HCT116 (cell line): ENCODE data around the gene ZCCHC10. TPM values are rescaled to one million over a fixed set of nuclear protein-coding genes. Genes with fewer than 3 reads are reported as not detected.

Experiments used
- ATAC-seq: fragments of 200-7000 bp; cut with Tn5 transposase; 2 replicates; pipeline ENCODE4 v1.9.1; 2020; ENCODE audit warnings: mild to moderate bottlenecking, moderate library complexity
- BruUV-seq: library from RNA; stranded (reverse); fragments of 400-500 nt; replicated peaks from 2 replicates; lab custom pipeline; 2021; lab: Mats Ljungman, UMichigan
- CTCF ChIA-PET: fragments of 300-600 bp; sonication (Branson Sonifier 250); formaldehyde crosslinking; loops from one replicate; lab custom pipeline; 2021; ENCODE audit warnings: antibody characterized with exemption; lab: Charles Lee
- POLR2A ChIA-PET: fragments of 300-600, 350-600 bp; sonication (Branson Sonifier 250); formaldehyde crosslinking; loops from one replicate; lab custom pipeline; 2021; ENCODE audit warnings: antibody characterized with exemption; lab: Charles Lee
- RAD21 ChIA-PET, 2 experiments: fragments of 300-600 bp; sonication (Branson Sonifier 250); formaldehyde crosslinking; loops; one replicate each; lab custom pipeline; 2023; ENCODE audit warnings: low total read pairs in 2 of 2; ENCODE audit not compliant: uncharacterized antibody in 2 of 2, unreplicated experiment in 2 of 2, low non-redundant PET in 1 of 2; lab: Charles Lee
- DNase-seq: peaks from one replicate; pipeline ENCODE4 v3.0.0-alpha.2; 2010; ENCODE audit warnings: low read depth, low spot score
- H2AFZ ChIP-seq: fragments of 200-600 bp; shearing (Covaris generic), sonication (generic); 2 replicates; pipeline ENCODE4 v1.6.1; 2017; ENCODE audit warnings: low read depth, mixed run types, mixed read lengths, antibody characterized with exemption, low read length; ENCODE audit not compliant: poor library complexity, severe bottlenecking
- H3K27ac ChIP-seq: 2 replicates; pipeline ENCODE4 v1.5.1; 2012; ENCODE audit warnings: low read depth, low read length
- H3K27me3 ChIP-seq: fragments of 200-600 bp; sonication (generic); 2 replicates; pipeline ENCODE4 v1.6.1; 2016; ENCODE audit warnings: mixed run types, low read length, mixed read lengths; ENCODE audit not compliant: insufficient read depth
- H3K36me3 ChIP-seq, 2 experiments: fragments of 200-500 bp in 1 of 2; fragments of 200-600 bp in 1 of 2; sonication (Bioruptor generic) in 1 of 2; sonication (generic) in 1 of 2; 2 replicates each; pipeline versions ENCODE4 v1.5.1 to v1.6.1; 2014 to 2016; ENCODE audit warnings: low read length in 2 of 2, inconsistent platforms in 1 of 2, mixed read lengths in 1 of 2, mixed run types in 1 of 2; ENCODE audit not compliant: insufficient read depth in 2 of 2, control insufficient read depth in 1 of 2
- H3K4me1 ChIP-seq, 2 experiments: fragments of 200-600 bp in 1 of 2; sonication (generic) in 1 of 2; 2 replicates each; pipeline versions ENCODE4 v1.5.1 to v1.6.1; 2012 to 2017; ENCODE audit warnings: low read length in 2 of 2, inconsistent platforms in 1 of 2, mild to moderate bottlenecking in 1 of 2, mixed read lengths in 1 of 2, mixed run types in 1 of 2, moderate library complexity in 1 of 2; ENCODE audit not compliant: insufficient read depth in 2 of 2, control insufficient read depth in 1 of 2
- H3K4me2 ChIP-seq: fragments of 200-600 bp; sonication (generic); 2 replicates; pipeline ENCODE4 v1.6.1; 2017; ENCODE audit warnings: mixed run types, low read length, mixed read lengths
- H3K4me3 ChIP-seq, 2 experiments: fragments of 200-600 bp in 1 of 2; sonication (generic) in 1 of 2; replicated peaks in 1 of 2; 2 replicates each; pipeline ENCODE4 v1.5.1; 2011 to 2016; ENCODE audit warnings: low read length in 2 of 2, control low read depth in 1 of 2, low read depth in 1 of 2, mild to moderate bottlenecking in 1 of 2, mixed read lengths in 1 of 2, mixed run types in 1 of 2
- H3K79me2 ChIP-seq: fragments of 200-600 bp; sonication (generic); 2 replicates; pipeline ENCODE4 v1.6.1; 2017; ENCODE audit warnings: mild to moderate bottlenecking, mixed run types, low read length, moderate library complexity, mixed read lengths; ENCODE audit not compliant: insufficient read depth
- H3K9ac ChIP-seq: fragments of 200-600 bp; sonication (generic); 2 replicates; pipeline ENCODE4 v1.6.1; 2016; ENCODE audit warnings: low read length, mixed read lengths
- H3K9me2 ChIP-seq: fragments of 200-600 bp; sonication (generic), shearing (Covaris generic); 2 replicates; pipeline ENCODE4 v1.6.1; 2017; ENCODE audit warnings: mixed run types, mild to moderate bottlenecking, moderate library complexity; ENCODE audit not compliant: insufficient read depth
- H3K9me3 ChIP-seq, 2 experiments: fragments of 200-500 bp in 1 of 2; fragments of 200-600 bp in 1 of 2; sonication (Bioruptor generic) in 1 of 2; sonication (generic) in 1 of 2; 2 replicates each; pipeline ENCODE4 v1.6.1; 2014 to 2017; ENCODE audit warnings: low read length in 2 of 2, mixed read lengths in 2 of 2, inconsistent platforms in 1 of 2, low read depth in 1 of 2, mild to moderate bottlenecking in 1 of 2, mixed run types in 1 of 2, moderate library complexity in 1 of 2; ENCODE audit not compliant: control insufficient read depth in 1 of 2, insufficient read depth in 1 of 2
- H4K20me1 ChIP-seq: fragments of 200-600 bp; sonication (generic), shearing (Covaris generic); 2 replicates; pipeline ENCODE4 v1.6.1; 2017; ENCODE audit warnings: mixed run types, mild to moderate bottlenecking, moderate library complexity; ENCODE audit not compliant: insufficient read depth
- ATF3 ChIP-seq: IDR thresholded peaks from 2 replicates; pipeline ENCODE4 v1.6.1; 2012
- CTCF ChIP-seq, 3 experiments: fragments of 200-600 bp in 1 of 3; sonication (generic) in 1 of 3; IDR thresholded peaks in 2 of 3; conservative IDR thresholded peaks in 1 of 3; 2 replicates each; pipeline ENCODE4 v1.5.1; 2012 to 2017; ENCODE audit warnings: low read depth in 2 of 3, low read length in 2 of 3, antibody characterized with exemption in 1 of 3, borderline replicate concordance in 1 of 3, control low read depth in 1 of 3, mild to moderate bottlenecking in 1 of 3, mixed read lengths in 1 of 3, mixed run types in 1 of 3, moderate library complexity in 1 of 3; ENCODE audit not compliant: insufficient read depth in 1 of 3
- EGR1 ChIP-seq: IDR thresholded peaks from 2 replicates; pipeline ENCODE4 v1.6.1; 2012; ENCODE audit warnings: low read depth
- EZH2 ChIP-seq: fragments of 200-600 bp; sonication (generic); IDR thresholded peaks from 2 replicates; pipeline ENCODE4 v1.6.1; 2017; ENCODE audit warnings: antibody characterized with exemption, mixed run types
- EZH2phosphoT487 ChIP-seq: fragments of 200-600 bp; IDR thresholded peaks from 2 replicates; pipeline ENCODE4 v1.6.1; 2018; ENCODE audit warnings: antibody characterized with exemption, borderline replicate concordance
- FOSL1 ChIP-seq: IDR thresholded peaks from 2 replicates; pipeline ENCODE4 v1.6.1; 2012; ENCODE audit warnings: low read depth
- JUND ChIP-seq: IDR thresholded peaks from 2 replicates; pipeline ENCODE4 v1.6.1; 2012
- POLR2A ChIP-seq: IDR thresholded peaks from 2 replicates; pipeline ENCODE4 v1.7.0; 2011; ENCODE audit warnings: borderline replicate concordance; ENCODE audit not compliant: insufficient read depth, insufficient read length; ENCODE audit errors: extremely low read depth
- POLR2AphosphoS5 ChIP-seq: IDR thresholded peaks from 2 replicates; pipeline ENCODE4 v1.6.1; 2011; ENCODE audit warnings: mild to moderate bottlenecking, low read depth, low read length, moderate library complexity
- RAD21 ChIP-seq: IDR thresholded peaks from 2 replicates; pipeline ENCODE4 v1.6.1; 2012; ENCODE audit warnings: low read depth, mild to moderate bottlenecking
- SRF ChIP-seq: IDR thresholded peaks from 2 replicates; pipeline ENCODE4 v1.6.1; 2012; ENCODE audit warnings: low read depth
- TCF7L2 ChIP-seq: IDR thresholded peaks from 2 replicates; pipeline ENCODE4 v1.7.0; 2011; ENCODE audit warnings: borderline replicate concordance, inconsistent platforms; ENCODE audit not compliant: insufficient read depth, insufficient read length; ENCODE audit errors: extremely low read depth
- intact Hi-C: fragments of 100-400 bp; cut with micrococcal nuclease; formaldehyde crosslinking; loops from 2 replicates; pipeline ENCODE4 v1.10.0; 2022
- total RNA-seq: library from RNA; stranded (reverse); gene quantifications from one replicate; pipeline ENCODE4 v1.2.1, GENCODE V29; 2021; ENCODE audit not compliant: unreplicated experiment
- TF ChIP-seq, protein P1 (sequence below): IDR thresholded peaks from 2 replicates; pipeline ENCODE4 v1.6.1; 2012; ENCODE audit warnings: low read depth

Gene ZCCHC10
- total RNA-seq, 1 experiment from 2014 or later, result 19.2 TPM

DNA sequence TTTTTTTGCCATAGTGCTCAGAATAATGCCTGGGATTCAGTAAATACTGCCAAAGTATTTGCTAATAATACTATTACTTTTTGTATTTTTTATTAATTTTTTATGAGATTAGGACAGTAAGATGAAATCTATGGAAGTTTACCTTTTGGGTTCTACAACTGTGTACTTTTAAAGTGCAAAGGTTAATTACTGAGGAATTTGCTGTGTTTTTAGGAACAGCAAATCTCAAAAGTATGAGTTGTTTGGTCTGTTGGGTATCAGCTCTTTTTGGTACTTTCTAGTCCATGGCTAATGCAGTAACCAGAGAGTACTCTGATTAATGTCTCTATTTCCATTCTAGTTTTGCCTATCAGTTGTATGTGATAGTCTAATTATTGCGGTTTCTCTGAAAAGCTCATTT, 30.5 kb upstream of the ZCCHC10 start:
- H3K36me3 ChIP-seq, result peaks cover 0 to 3% of the 10 kb centered on the region in 2 experiments; a peak in 1 of 4 replicates
- peaks cover 99% of the 10 kb centered on the region for H3K79me2 ChIP-seq
- H4K20me1 ChIP-seq, result peaks cover 17% of the 10 kb centered on the region; the same call in 1 of the 2 replicates
- ATAC-seq (no peak), DNase-seq (no peak)
- no TSS peak for BruUV-seq
- no peak overlapping the region for H2AFZ ChIP-seq
- ChIA-PET CTCF (no interaction called here), RAD21 (no interaction called here), POLR2A (no interaction called here)
- H3K4me2 ChIP-seq, result no peak overlapping the region
- intact Hi-C loops, result no loop called here
- no peak for TF ChIP-seq FOSL1
- no peak for TF ChIP-seq EZH2
- TF ChIP-seq CTCF (IDR thresholded peaks at IDR 0.05 in 2 of 3, conservative IDR thresholded peaks at IDR 0.05 in 1 of 3; ENCODE audit: borderline replicate concordance in 1 of 3, insufficient read depth in 1 of 3, low read depth in 2 of 3, low read length in 2 of 3), result no peak
- TF ChIP-seq EZH2phosphoT487, result no peak
- peaks cover 6 to 15% of the 10 kb centered on the region in 2 experiments for H3K4me1 ChIP-seq
- no peak overlapping the region for H3K9ac ChIP-seq
- no peaks in the 10 kb centered on the region for H3K9me3 ChIP-seq
- no peaks in the 10 kb centered on the region for H3K27me3 ChIP-seq
- H3K9me2 ChIP-seq, result no peaks in the 10 kb centered on the region
- no peak overlapping the region for H3K4me3 ChIP-seq
- no peak overlapping the region for H3K27ac ChIP-seq

GRCh38 chr5:133054697-133055471, 28.5 kb upstream of the ZCCHC10 start:
- no peaks in the 10 kb centered on the region for H3K27me3 ChIP-seq
- no peak overlapping the region for H3K4me3 ChIP-seq
- BruUV-seq, result no TSS peak
- H3K36me3 ChIP-seq, result peaks cover 0 to 3% of the 10 kb centered on the region in 2 experiments; a peak in 1 of 4 replicates
- intact Hi-C loops, result loop anchor here (5.0 kb wide), 1 partner anchor 93 kb away; the partner anchor contains the start of gene AFF4
- H3K4me2 ChIP-seq, result no peak overlapping the region
- ATAC-seq (no peak), DNase-seq (no peak)
- H3K9me2 ChIP-seq, result no peaks in the 10 kb centered on the region
- H3K27ac ChIP-seq, result no peak overlapping the region
- CTCF ChIA-PET, result no interaction called here
- H4K20me1 ChIP-seq, result peaks cover 17% of the 10 kb centered on the region; the same call in 1 of the 2 replicates
- H3K9ac ChIP-seq, result no peak overlapping the region
- POLR2A ChIA-PET, result no interaction called here
- peaks cover 13 to 19% of the 10 kb centered on the region in 2 experiments for H3K4me1 ChIP-seq
- RAD21 ChIA-PET, result no interaction called here
- H3K9me3 ChIP-seq, result no peaks in the 10 kb centered on the region
- peaks cover 94% of the 10 kb centered on the region for H3K79me2 ChIP-seq
- no peak overlapping the region for H2AFZ ChIP-seq
- TF ChIP-seq, protein P1, sequence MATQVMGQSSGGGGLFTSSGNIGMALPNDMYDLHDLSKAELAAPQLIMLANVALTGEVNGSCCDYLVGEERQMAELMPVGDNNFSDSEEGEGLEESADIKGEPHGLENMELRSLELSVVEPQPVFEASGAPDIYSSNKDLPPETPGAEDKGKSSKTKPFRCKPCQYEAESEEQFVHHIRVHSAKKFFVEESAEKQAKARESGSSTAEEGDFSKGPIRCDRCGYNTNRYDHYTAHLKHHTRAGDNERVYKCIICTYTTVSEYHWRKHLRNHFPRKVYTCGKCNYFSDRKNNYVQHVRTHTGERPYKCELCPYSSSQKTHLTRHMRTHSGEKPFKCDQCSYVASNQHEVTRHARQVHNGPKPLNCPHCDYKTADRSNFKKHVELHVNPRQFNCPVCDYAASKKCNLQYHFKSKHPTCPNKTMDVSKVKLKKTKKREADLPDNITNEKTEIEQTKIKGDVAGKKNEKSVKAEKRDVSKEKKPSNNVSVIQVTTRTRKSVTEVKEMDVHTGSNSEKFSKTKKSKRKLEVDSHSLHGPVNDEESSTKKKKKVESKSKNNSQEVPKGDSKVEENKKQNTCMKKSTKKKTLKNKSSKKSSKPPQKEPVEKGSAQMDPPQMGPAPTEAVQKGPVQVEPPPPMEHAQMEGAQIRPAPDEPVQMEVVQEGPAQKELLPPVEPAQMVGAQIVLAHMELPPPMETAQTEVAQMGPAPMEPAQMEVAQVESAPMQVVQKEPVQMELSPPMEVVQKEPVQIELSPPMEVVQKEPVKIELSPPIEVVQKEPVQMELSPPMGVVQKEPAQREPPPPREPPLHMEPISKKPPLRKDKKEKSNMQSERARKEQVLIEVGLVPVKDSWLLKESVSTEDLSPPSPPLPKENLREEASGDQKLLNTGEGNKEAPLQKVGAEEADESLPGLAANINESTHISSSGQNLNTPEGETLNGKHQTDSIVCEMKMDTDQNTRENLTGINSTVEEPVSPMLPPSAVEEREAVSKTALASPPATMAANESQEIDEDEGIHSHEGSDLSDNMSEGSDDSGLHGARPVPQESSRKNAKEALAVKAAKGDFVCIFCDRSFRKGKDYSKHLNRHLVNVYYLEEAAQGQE, result no peak
- TF ChIP-seq POLR2AphosphoS5, result no peak
- TF ChIP-seq TCF7L2, result no peak
- TF ChIP-seq RAD21, result no peak
- TF ChIP-seq ATF3, result no peak
- no peak for TF ChIP-seq POLR2A
- TF ChIP-seq SRF, result no peak
- TF ChIP-seq JUND, result no peak
- no peak for TF ChIP-seq EGR1
